Activated B cell treated with CpG ODN at 0.5 μM for 24 hours (primary cell): ENCODE results near the gene ABCB6. TPM values are rescaled to one million over a fixed set of nuclear protein-coding genes. Genes with fewer than 3 reads are reported as not detected.

ENCODE experiments used
- ATAC-seq: fragments of 200-7000 bp; cut with Tn5 transposase; one replicate; pipeline ENCODE4 v1.10.0; 2021; ENCODE audit warnings: low read depth, mild to moderate bottlenecking, moderate library complexity
- CTCF ChIA-PET: fragments of 350-600 bp; sonication (Branson Sonifier 250); formaldehyde crosslinking; loops from one replicate; lab custom pipeline; 2021; ENCODE audit warnings: antibody characterized with exemption; lab: Charles Lee
- POLR2A ChIA-PET: fragments of 350-600 bp; sonication (Branson Sonifier 250); formaldehyde crosslinking; loops from one replicate; lab custom pipeline; 2021; ENCODE audit warnings: antibody characterized with exemption; lab: Charles Lee
- DNase-seq: peaks from one replicate; pipeline ENCODE4 v3.0.0; 2022
- H3K27ac Mint-ChIP-seq: one replicate; pipeline ENCODE4 v1.8.0; 2020; ENCODE audit warnings: mixed read lengths
- H3K27me3 Mint-ChIP-seq: one replicate; pipeline ENCODE4 v1.8.0; 2021; ENCODE audit warnings: mixed read lengths
- H3K36me3 Mint-ChIP-seq: one replicate; pipeline ENCODE4 v1.8.0; 2021; ENCODE audit warnings: low read depth, mixed read lengths
- H3K4me1 Mint-ChIP-seq: one replicate; pipeline ENCODE4 v1.8.0; 2021; ENCODE audit warnings: mixed read lengths
- H3K4me3 Mint-ChIP-seq: one replicate; pipeline ENCODE4 v1.8.0; 2020; ENCODE audit warnings: mild to moderate bottlenecking, mixed read lengths
- H3K9me3 Mint-ChIP-seq: one replicate; pipeline ENCODE4 v1.8.0; 2020; ENCODE audit warnings: mixed read lengths
- CTCF ChIP-seq: fragments of 200-600 bp; IDR thresholded peaks from one replicate; pipeline ENCODE4 v1.8.0; 2022; ENCODE audit warnings: antibody characterized with exemption, mild to moderate bottlenecking
- intact Hi-C: fragments of 100-400 bp; cut with micrococcal nuclease; formaldehyde crosslinking; loops from one replicate; pipeline ENCODE4 v1.15.1; 2024
- total RNA-seq: library from RNA; stranded (reverse); gene quantifications from 2 replicates; pipeline ENCODE4 v1.2.3, GENCODE V29; 2022

ABCB6 gene
- total RNA-seq, 1 donor from 2014 or later: 16.6 TPM

GRCh38 chr2:219173176-219173575 is 45.6 kb downstream of the ABCB6 start:
- no peak for TF ChIP-seq CTCF
- Mint-ChIP-seq H3K4me1 (peaks cover 26% of the 10 kb centered on the region), H3K4me3 (no peak overlapping the region), H3K27me3 (no peaks in the 10 kb centered on the region), H3K27ac (no peak overlapping the region), H3K36me3 (peaks cover 62% of the 10 kb centered on the region), H3K9me3 (no peaks in the 10 kb centered on the region)
- POLR2A ChIA-PET: interaction anchor here (0.7 to 2.2 kb wide), 2 partner anchors 33 to 58 kb away, joined by 3 to 7 read pairs; partner anchors contain the start of gene ZFAND2B
- ATAC-seq: no peak
- no peak for DNase-seq
- intact Hi-C loops: no loop called here
- CTCF ChIA-PET: interaction anchor here (0.9 to 1.6 kb wide), 4 partner anchors 14 to 178 kb away, joined by 3 to 5 read pairs (median 3); no protein-coding TSS in a partner anchor

- peaks cover 60% of the 10 kb centered on the region for H3K36me3 Mint-ChIP-seq
- H3K27me3 Mint-ChIP-seq: no peaks in the 10 kb centered on the region
- H3K4me3 Mint-ChIP-seq: no peak overlapping the region
- no peak for DNase-seq
- no peak overlapping the region for H3K27ac Mint-ChIP-seq
- POLR2A ChIA-PET: interaction anchor here (2.0 to 2.3 kb wide), 5 partner anchors 34 to 123 kb away, joined by 7 to 12 read pairs (median 10); partner anchors contain the start of genes ANKZF1, ATG9A, DNAJB2 and TUBA4A
- ATAC-seq: no peak
- peaks cover 25% of the 10 kb centered on the region for H3K4me1 Mint-ChIP-seq
- no peak for TF ChIP-seq CTCF
- no peaks in the 10 kb centered on the region for H3K9me3 Mint-ChIP-seq
- CTCF ChIA-PET: interaction anchor here (0.6 to 3.5 kb wide), 11 partner anchors 14 to 177 kb away, joined by 3 to 30 read pairs (median 4); partner anchors contain the start of gene ANKZF1
- intact Hi-C loops: no loop called here
Observed at GRCh38 chr2:219172231-219173154, 46.3 kb downstream of the ABCB6 start.

GRCh38 chr2:219171231-219171651 is 47.5 kb downstream of the ABCB6 start:
- ATAC-seq (peak; percentile 40), DNase-seq (no peak)
- TF ChIP-seq CTCF: no peak
- intact Hi-C loops: loop anchor here (1.0 kb wide), 3 partner anchors 11 to 127 kb away; partner anchors contain the start of gene NHEJ1
- Mint-ChIP-seq H3K27me3 (no peaks in the 10 kb centered on the region), H3K4me1 (peaks cover 21% of the 10 kb centered on the region), H3K36me3 (peaks cover 59% of the 10 kb centered on the region), H3K27ac (no peak overlapping the region), H3K4me3 (no peak overlapping the region), H3K9me3 (no peaks in the 10 kb centered on the region)
- POLR2A ChIA-PET: interaction anchor here (1.0 to 2.3 kb wide), 6 partner anchors 36 to 124 kb away, joined by 5 to 16 read pairs (median 10); partner anchors contain the start of genes ANKZF1, ATG9A, DNAJB2 and TUBA4A
- CTCF ChIA-PET: interaction anchor here (0.6 to 3.5 kb wide), 19 partner anchors 8 to 132 kb away, joined by 3 to 30 read pairs (median 5); partner anchors contain the start of genes ANKZF1, GLB1L, NHEJ1 and STK16

GRCh38 chr2:219169930-219170654 is 48.7 kb downstream of the ABCB6 start, which contains the start of gene SLC23A3:
Gene SLC23A3 (minus strand): TSS chr2:219170029. CDS start chr2:219169984, 45 bp downstream.
- DNase-seq (no peak), ATAC-seq (no peak)
- Mint-ChIP-seq H3K27ac (no peak within 1 kb of the TSS), H3K9me3 (no peaks in the 10 kb centered on the region), H3K4me1 (peaks cover 12% of the 10 kb centered on the region), H3K4me3 (no peak within 1 kb of the TSS), H3K27me3 (no peaks in the 10 kb centered on the region), H3K36me3 (peaks cover 48% of the 10 kb centered on the region)
- intact Hi-C loops: no loop called here
- POLR2A ChIA-PET: interaction anchor here (1.5 to 2.3 kb wide), 4 partner anchors 41 to 126 kb away, joined by 9 to 16 read pairs (median 10); partner anchors contain the start of genes ANKZF1, ATG9A and DNAJB2
- CTCF ChIA-PET: interaction anchor here (1.0 to 3.5 kb wide), 9 partner anchors 11 to 133 kb away, joined by 3 to 30 read pairs (median 6); partner anchors contain the start of gene NHEJ1
- TF ChIP-seq CTCF: no peak
